Panc1 (cell line): Measurements from ENCODE around the gene NR4A1. TPM values are rescaled to one million over a fixed set of nuclear protein-coding genes. Genes with fewer than 3 reads are reported as not detected.

ENCODE experiments used
- ATAC-seq: fragments of 200-7000 bp; cut with Tn5 transposase; 2 replicates; pipeline ENCODE4 v1.9.1; 2020; ENCODE audit warnings: mild to moderate bottlenecking, moderate library complexity
- BruUV-seq: library from RNA; stranded (reverse); fragments of 400-500 nt; replicated peaks from 2 replicates; lab custom pipeline; 2021; lab: Mats Ljungman, UMichigan
- CTCF ChIA-PET: fragments of 300-600 bp; sonication (Branson Sonifier 250); formaldehyde crosslinking; loops from one replicate; lab custom pipeline; 2022; ENCODE audit warnings: antibody characterized with exemption; lab: Charles Lee
- POLR2A ChIA-PET: fragments of 300-600 bp; sonication (Branson Sonifier 250); formaldehyde crosslinking; loops from one replicate; lab custom pipeline; 2022; ENCODE audit warnings: antibody characterized with exemption; lab: Charles Lee
- DNase-seq: peaks from one replicate; pipeline ENCODE4 v3.0.0-alpha.2; 2010; ENCODE audit warnings: low read depth, low spot score
- H3K27ac ChIP-seq: 2 replicates; pipeline ENCODE4 v1.5.1; 2011; ENCODE audit warnings: mild to moderate bottlenecking, low read length, inconsistent platforms
- H3K27me3 ChIP-seq: fragments of 200-500 bp; sonication (Bioruptor generic); 2 replicates; pipeline ENCODE4 v1.6.0; 2014; ENCODE audit warnings: low read length, inconsistent platforms; ENCODE audit not compliant: control insufficient read depth, insufficient read depth
- H3K36me3 ChIP-seq: fragments of 200-500 bp; sonication (Bioruptor generic); 2 replicates; pipeline ENCODE4 v1.5.1; 2014; ENCODE audit warnings: inconsistent platforms, mild to moderate bottlenecking, low read length, moderate library complexity; ENCODE audit not compliant: control insufficient read depth, insufficient read depth
- H3K4me1 ChIP-seq: 2 replicates; pipeline ENCODE4 v1.5.1; 2011; ENCODE audit warnings: inconsistent platforms, mild to moderate bottlenecking, low read length, moderate library complexity; ENCODE audit not compliant: control insufficient read depth, insufficient read depth
- H3K4me3 ChIP-seq, 2 experiments: 2 replicates each; pipeline ENCODE4 v1.5.1; 2011 to 2012; ENCODE audit warnings: low read depth in 2 of 2, low read length in 2 of 2, mild to moderate bottlenecking in 2 of 2, inconsistent platforms in 1 of 2, moderate library complexity in 1 of 2
- H3K9me3 ChIP-seq: fragments of 200-500 bp; sonication (Bioruptor generic); 2 replicates; pipeline ENCODE4 v1.5.1; 2014; ENCODE audit warnings: low read depth, mild to moderate bottlenecking, inconsistent platforms, low read length, moderate library complexity; ENCODE audit not compliant: control insufficient read depth, insufficient read depth
- CTCF ChIP-seq: fragments of 450-650 bp; IDR thresholded peaks from 2 replicates; pipeline ENCODE4 v1.5.1; 2017; ENCODE audit warnings: mild to moderate bottlenecking
- POLR2AphosphoS5 ChIP-seq: IDR thresholded peaks from 2 replicates; pipeline ENCODE4 v1.6.1; 2012; ENCODE audit warnings: mild to moderate bottlenecking, low read depth, low read length, moderate library complexity
- SIN3A ChIP-seq: IDR thresholded peaks from 2 replicates; pipeline ENCODE4 v1.6.1; 2012; ENCODE audit warnings: low read depth, mild to moderate bottlenecking, low read length, moderate library complexity, borderline replicate concordance; ENCODE audit not compliant: insufficient read depth
- TCF7L2 ChIP-seq: IDR thresholded peaks from 2 replicates; pipeline ENCODE4 v1.6.1; 2011; ENCODE audit warnings: mild to moderate bottlenecking, low read depth, low read length, inconsistent platforms
- in situ Hi-C: cut with HindIII; loops from 2 replicates; pipeline ENCODE4 v1.10.0; 2016; ENCODE audit warnings: low sequenced_read_pairs, low pct_unique_long_range_greater_than_20kb
- intact Hi-C: fragments of 100-400 bp; cut with micrococcal nuclease; formaldehyde crosslinking; loops from one replicate; pipeline ENCODE4 v1.10.0; 2022; ENCODE audit not compliant: unreplicated experiment
- total RNA-seq: library from RNA; stranded (reverse); gene quantifications from one replicate; pipeline ENCODE4 v1.2.1, GENCODE V29; 2021; ENCODE audit not compliant: unreplicated experiment
- TF ChIP-seq, protein P1 (sequence below), 2 experiments: IDR thresholded peaks; 2 replicates each; pipeline ENCODE4 v1.6.1; 2011 to 2012; ENCODE audit warnings: low read depth in 2 of 2, control low read depth in 1 of 2, low read length in 1 of 2, mild to moderate bottlenecking in 1 of 2, moderate library complexity in 1 of 2; ENCODE audit not compliant: insufficient read depth in 1 of 2

The NR4A1 gene
- total RNA-seq, 1 experiment from 2014 or later: 2.0 TPM

DNA sequence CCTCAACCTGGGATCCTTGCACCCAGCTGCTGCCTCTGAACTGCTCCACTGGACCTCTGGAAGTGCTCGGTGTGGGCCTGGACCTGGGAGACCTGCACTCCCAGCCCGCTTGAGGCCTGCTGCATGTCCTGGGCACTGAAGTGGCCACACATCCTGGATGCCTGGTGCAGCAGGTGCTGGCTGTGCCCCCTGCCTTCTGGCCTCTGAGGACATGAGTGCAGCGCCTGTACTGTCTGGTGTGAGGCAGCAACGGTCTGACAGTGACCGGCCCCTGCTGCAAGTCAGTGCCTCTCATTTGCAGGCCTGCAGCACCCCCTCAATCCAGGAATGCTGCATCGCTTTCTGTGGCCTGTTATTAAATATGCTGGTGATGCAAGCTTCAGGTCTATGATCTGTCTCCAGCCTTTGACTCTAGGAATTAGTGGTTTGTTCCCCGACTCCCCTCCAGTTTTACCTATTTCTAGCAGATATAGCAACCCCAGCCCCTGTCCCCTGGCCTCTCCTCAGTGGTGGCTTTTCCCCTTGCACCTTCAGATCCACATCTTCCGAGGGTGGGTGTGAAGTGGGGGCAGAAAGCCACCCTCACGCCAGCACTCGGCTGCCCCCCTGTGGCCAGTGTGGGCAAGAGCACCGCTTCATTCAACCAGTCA, 31.9 kb downstream of the NR4A1 start:
- Histone ChIP-seq H3K27me3 (no peaks in the 10 kb centered on the region), H3K36me3 (no peaks in the 10 kb centered on the region), H3K4me3 (no peak overlapping the region), H3K4me1 (peaks cover 7% of the 10 kb centered on the region; the same call in 1 of the 2 replicates), H3K27ac (no peak overlapping the region), H3K9me3 (no peaks in the 10 kb centered on the region)
- BruUV-seq: no TSS peak
- intact Hi-C loops (loop anchor here (1.0 kb wide), 1 partner anchor 58 kb away; no protein-coding TSS in a partner anchor), in situ Hi-C loops (no loop called here)
- CTCF ChIA-PET: interaction anchor here (0.6 to 3.7 kb wide), 7 partner anchors 11 to 104 kb away, joined by 3 to 47 read pairs (median 4); partner anchors contain the start of gene NR4A1
- TF ChIP-seq POLR2AphosphoS5 (no peak), CTCF (peak; percentile 99)
- POLR2A ChIA-PET: no interaction called here
- ATAC-seq (peak; percentile 69), DNase-seq (peak; percentile 45)

- H3K4me1 ChIP-seq: peaks cover 7% of the 10 kb centered on the region; the same call in 1 of the 2 replicates
- intact Hi-C loops (loop anchor here (1.0 kb wide), 1 partner anchor 58 kb away; no protein-coding TSS in a partner anchor), in situ Hi-C loops (no loop called here)
- no peak for DNase-seq
- H3K27ac ChIP-seq: no peak overlapping the region
- H3K27me3 ChIP-seq: no peaks in the 10 kb centered on the region
- no TSS peak for BruUV-seq
- no peak overlapping the region for H3K4me3 ChIP-seq
- ATAC-seq: no peak
- CTCF ChIA-PET: interaction anchor here (1.1 to 3.7 kb wide), 5 partner anchors 22 to 79 kb away, joined by 3 to 47 read pairs (median 4); partner anchors contain the start of gene NR4A1
- H3K9me3 ChIP-seq: no peaks in the 10 kb centered on the region
- POLR2A ChIA-PET: no interaction called here
- TF ChIP-seq POLR2AphosphoS5 (no peak), CTCF (no peak; the same call in 1 of the 2 replicates), SIN3A (no peak), TCF7L2 (no peak)
- TF ChIP-seq, protein P1, sequence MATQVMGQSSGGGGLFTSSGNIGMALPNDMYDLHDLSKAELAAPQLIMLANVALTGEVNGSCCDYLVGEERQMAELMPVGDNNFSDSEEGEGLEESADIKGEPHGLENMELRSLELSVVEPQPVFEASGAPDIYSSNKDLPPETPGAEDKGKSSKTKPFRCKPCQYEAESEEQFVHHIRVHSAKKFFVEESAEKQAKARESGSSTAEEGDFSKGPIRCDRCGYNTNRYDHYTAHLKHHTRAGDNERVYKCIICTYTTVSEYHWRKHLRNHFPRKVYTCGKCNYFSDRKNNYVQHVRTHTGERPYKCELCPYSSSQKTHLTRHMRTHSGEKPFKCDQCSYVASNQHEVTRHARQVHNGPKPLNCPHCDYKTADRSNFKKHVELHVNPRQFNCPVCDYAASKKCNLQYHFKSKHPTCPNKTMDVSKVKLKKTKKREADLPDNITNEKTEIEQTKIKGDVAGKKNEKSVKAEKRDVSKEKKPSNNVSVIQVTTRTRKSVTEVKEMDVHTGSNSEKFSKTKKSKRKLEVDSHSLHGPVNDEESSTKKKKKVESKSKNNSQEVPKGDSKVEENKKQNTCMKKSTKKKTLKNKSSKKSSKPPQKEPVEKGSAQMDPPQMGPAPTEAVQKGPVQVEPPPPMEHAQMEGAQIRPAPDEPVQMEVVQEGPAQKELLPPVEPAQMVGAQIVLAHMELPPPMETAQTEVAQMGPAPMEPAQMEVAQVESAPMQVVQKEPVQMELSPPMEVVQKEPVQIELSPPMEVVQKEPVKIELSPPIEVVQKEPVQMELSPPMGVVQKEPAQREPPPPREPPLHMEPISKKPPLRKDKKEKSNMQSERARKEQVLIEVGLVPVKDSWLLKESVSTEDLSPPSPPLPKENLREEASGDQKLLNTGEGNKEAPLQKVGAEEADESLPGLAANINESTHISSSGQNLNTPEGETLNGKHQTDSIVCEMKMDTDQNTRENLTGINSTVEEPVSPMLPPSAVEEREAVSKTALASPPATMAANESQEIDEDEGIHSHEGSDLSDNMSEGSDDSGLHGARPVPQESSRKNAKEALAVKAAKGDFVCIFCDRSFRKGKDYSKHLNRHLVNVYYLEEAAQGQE (IDR thresholded peaks at IDR 0.05; ENCODE audit: insufficient read depth in 1 of 2, low read depth in 2 of 2, low read length in 1 of 2): no peak
- H3K36me3 ChIP-seq: no peaks in the 10 kb centered on the region
Observed at GRCh38 chr12:52083638-52083996, 32.4 kb downstream of the NR4A1 start.
